GM19351 (cell line): Measurements from ENCODE around the gene C2orf69.

Experiments used
- ATAC-seq: cut with Tn5 transposase; IDR thresholded peaks from one replicate; pipeline ENCODE4 v1.9.1; 2021; ENCODE audit warnings: mild to moderate bottlenecking, moderate library complexity; ENCODE audit not compliant: unreplicated experiment

Gene C2orf69, protein sequence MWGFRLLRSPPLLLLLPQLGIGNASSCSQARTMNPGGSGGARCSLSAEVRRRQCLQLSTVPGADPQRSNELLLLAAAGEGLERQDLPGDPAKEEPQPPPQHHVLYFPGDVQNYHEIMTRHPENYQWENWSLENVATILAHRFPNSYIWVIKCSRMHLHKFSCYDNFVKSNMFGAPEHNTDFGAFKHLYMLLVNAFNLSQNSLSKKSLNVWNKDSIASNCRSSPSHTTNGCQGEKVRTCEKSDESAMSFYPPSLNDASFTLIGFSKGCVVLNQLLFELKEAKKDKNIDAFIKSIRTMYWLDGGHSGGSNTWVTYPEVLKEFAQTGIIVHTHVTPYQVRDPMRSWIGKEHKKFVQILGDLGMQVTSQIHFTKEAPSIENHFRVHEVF

GRCh38 chr2:199911052-199911876, at the start of gene C2orf69:
TSS of gene C2orf69 (plus strand) at chr2:199911293. CDS start at chr2:199911439, 146 bp downstream.
- ATAC-seq = peak; percentile 85

DNA sequence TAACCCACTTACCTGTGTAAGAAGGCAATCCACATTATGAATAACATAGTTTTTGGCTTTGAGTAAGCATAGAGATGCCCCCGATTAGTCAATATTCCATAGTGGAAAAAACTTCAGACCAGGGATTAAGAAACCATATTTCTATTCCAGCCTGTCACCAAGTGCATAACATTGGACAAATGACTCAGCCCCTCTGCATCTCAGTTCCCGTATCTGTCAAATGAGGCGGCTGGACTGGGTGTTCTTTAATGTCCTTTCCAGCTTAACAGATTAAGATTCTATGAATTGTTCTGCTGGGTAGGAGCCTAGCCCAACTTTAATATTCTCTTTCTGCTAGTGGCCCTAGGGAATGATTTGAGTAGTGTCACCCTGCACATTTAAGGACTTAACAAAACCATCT, 48.3 kb upstream of the C2orf69 start:
- no peak for ATAC-seq

DNA sequence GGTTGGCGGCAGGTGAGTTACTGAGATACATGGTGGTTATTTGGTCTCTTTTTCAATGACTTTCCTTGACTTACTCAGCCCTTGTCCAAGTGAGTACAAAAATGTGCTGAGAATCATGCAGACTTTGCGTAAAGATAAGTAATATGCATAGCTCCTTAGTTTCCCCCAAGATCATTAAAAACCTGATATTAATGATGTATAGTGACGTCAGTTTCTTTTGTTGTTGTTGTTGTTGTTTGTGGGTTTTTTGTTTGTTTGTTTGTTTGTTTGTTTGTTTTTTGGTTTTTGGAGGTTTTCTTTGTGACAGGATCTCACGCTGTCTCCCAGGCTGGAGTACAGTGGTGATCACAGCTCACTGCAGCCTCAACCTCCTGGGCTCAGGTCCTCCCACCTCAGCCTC, 45.2 kb upstream of the C2orf69 start:
- no peak for ATAC-seq

DNA sequence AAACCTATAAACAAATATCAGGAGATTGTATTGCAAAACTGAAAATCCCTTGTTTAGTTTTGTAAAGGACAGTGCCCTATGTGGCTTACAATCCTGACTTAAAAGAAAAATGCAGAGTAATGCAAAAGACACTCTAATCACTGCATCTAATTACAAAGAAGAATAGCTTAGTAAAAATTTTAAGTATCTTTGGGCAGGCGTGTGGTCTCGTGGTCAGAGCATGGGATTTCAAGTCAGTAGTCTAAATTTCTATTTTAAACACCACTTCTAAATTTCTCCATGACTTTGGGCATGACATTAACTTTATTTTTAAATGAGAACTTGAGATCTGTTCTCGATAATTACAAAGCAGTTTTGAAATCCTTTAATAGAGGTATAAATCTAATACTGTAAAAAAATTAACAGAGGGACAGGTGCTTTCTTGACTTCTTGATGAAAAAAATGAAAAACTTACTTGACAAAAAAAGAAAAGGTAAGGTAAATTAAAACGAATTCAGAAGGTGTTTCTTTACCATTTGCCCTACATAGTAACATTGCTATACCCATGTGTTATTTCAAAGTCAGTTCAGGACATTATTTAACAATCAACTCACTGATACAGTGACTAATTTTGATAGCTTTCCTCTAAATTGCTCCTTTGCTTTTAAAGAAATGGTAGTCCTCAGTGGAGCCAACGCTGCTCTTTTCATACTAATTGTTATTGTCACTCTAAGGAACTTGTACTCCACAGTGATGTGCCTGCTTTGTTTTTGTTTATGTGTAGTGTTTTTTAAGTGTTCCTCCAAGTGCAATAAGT, 42.5 kb upstream of the C2orf69 start:
- no peak for ATAC-seq

DNA sequence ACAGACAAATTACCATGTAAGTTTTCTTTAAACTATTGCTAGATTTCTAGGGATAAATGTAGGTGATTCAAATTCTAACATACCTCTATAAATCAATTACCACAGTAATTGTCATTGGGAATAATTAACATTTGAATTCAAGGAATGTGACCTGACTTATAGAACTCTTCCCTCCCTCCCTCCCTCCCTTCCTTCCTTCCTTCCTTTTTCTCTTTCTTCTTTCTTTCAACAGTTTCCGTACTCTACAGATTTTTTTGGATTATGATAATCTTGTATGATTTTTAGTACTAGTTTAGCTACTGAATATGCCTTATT, 41.9 kb upstream of the C2orf69 start:
- no peak for ATAC-seq

DNA sequence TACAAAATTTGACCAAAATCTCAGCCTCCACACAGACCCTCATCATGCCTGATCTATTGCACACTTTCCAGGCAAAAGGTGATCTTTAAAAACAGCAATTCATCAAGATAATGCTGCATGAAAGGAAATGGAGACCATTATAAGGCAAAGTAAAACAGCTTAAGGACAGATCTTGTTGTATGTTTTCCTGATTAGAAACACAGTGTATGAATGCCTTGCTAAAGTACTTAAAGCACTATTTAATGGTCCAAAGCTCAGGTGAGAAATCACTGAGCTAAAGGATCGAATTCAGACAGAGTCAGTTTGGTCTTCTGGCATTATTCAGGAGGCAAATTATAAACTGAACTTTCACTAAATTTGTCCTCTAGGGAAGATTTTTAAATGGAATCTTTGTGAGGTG, 41.4 kb upstream of the C2orf69 start:
- no peak for ATAC-seq

- no peak for ATAC-seq
These were observed 40.5 kb upstream of the C2orf69 start for GRCh38 chr2:199870581-199870980.

- no peak for ATAC-seq
These were observed 36.9 kb upstream of the C2orf69 start for GRCh38 chr2:199874209-199874608.

DNA sequence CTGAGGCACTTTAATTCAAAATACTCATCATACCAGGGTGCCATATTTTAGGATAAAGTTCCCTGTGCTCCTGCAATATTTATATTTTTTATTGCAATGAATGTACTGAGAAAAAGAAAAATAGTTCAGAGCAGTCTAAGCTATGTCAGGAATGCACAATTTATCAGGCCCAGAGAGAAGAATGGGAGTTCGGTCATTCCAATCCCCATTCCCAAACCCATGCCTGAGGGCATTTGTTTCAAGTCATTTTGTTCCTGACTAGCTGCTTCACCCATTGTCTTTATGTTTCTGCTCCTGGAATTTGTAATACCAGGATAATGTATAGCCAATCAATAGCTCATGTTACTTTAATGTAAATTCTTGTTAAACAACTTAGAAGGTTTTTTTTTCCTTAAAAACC, 35.7 kb upstream of the C2orf69 start:
- ATAC-seq = no peak

DNA sequence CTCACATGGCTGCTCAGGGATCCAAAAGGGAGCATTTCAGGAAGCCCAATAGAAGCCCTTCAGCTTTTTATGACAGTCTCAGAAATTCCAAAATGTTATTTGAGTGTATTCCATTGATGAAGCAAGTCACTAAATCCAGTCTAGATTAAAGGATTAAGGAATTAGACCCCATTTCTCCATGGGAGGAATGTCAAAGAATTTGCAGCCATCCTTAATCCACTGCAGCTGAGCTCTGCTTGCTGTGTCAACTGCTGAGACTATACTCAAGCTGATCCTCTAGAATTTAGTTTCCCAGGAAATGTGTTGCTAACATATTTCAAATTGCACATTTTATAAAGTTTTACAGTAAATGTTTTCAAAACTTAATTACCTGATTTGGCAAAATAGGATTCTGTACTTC, 28.4 kb upstream of the C2orf69 start:
- ATAC-seq = no peak

GRCh38 chr2:199883474-199884212, 27.4 kb upstream of the C2orf69 start:
- ATAC-seq = no peak

DNA sequence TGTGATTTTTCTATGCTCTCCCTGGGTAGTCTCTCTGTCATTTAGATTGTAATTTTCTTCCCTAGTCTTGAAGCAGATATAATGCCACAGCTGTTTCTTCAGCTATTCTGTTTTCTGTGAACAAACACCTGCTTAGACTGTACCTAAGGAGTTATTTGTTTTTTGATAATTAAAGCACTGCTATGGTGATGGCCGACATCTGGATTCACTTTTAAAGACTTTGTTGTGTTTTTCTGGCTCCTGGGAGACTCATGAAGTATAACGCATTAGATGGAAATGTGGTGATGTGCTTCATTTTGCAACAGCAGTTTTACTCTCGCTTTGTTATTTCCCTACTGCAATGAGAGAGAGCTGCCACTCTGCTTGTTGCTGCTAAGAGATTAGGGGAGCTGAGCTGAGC, 15.7 kb upstream of the C2orf69 start:
- no peak for ATAC-seq

DNA sequence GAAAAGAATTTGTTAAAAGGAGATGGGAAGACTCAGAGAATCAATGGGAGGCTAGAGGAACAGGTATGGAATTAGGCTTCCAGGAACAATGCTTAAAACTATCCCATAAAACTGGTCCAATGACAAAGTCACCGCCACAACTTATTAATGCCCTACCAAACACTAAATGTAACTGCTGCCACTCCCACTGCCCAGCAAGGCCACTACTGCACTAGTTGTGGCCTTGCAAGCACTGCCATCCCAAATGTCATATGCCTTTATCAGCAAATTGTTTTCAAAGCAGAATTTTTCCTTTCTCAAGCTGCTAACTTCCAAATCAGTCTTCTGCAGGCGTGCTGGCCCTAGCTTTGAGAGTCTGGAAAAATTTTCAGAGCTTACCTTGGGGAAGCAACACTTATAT, 14.5 kb upstream of the C2orf69 start:
- ATAC-seq = no peak

DNA sequence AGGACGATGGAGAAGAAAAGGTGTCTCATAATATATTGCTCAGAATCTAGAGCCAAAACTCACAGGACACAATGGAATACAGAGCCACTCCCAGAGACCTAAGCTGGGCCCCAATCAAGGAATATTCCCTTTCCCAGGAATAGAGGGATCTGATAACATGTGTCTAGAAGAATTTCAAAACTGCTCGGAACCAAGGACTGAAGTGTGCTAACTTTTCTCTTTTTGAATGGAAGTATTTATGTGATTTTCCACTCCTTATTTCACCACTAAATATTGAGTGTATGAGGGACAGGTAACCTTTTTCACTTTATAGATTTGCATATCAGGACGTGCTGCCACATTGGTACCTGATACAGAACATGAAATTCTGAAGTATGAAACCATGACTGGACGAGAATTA, 9.2 kb upstream of the C2orf69 start:
- ATAC-seq = no peak

DNA sequence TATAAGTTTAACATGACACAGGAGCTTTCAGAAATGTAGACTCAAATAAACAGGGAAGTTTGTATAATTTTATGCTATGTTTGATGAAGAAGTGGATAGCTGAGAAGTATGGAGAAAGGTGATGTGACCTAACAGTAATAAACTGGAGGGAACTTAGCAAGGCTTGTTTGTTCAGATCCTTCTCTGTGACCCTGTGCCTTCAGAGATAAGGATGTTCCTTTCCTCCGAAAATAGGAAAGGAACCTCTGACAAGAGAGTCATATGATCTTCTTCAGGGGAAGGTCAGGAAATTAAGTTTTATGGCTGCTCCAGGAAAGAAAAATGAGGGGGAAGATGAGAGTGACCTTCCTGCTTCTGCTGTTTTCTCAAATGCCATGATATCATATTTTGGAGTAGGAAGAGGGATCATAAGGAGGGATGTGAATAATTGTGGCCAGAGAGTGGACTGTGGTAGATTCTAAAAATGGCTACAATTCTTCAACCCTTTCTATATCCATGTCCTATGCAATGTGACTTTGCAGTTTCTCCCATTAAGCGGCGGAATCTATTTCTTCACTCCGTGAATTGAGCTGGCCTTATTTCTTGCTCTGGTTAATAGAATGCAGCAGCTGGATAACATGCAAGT, 8.5 kb upstream of the C2orf69 start:
- ATAC-seq = no peak

DNA sequence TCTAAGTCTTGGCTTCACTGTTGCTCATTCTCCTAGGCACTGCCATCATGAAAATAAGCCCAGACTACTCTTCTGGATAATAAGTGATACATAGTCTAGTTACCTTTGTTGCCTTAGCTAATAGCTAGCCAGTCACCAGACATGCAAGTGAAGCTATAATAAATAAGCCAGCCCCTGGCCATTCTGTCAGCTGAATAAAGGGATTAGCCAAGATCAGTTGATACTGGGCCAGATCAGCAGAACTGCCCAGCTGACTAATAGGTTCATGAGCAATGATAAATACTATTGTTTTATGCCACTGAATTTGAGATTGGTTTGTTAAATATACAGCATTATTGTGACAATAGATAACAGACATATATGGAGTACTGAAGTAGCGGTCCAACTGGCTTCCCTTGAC, 8.0 kb upstream of the C2orf69 start:
- no peak for ATAC-seq

DNA sequence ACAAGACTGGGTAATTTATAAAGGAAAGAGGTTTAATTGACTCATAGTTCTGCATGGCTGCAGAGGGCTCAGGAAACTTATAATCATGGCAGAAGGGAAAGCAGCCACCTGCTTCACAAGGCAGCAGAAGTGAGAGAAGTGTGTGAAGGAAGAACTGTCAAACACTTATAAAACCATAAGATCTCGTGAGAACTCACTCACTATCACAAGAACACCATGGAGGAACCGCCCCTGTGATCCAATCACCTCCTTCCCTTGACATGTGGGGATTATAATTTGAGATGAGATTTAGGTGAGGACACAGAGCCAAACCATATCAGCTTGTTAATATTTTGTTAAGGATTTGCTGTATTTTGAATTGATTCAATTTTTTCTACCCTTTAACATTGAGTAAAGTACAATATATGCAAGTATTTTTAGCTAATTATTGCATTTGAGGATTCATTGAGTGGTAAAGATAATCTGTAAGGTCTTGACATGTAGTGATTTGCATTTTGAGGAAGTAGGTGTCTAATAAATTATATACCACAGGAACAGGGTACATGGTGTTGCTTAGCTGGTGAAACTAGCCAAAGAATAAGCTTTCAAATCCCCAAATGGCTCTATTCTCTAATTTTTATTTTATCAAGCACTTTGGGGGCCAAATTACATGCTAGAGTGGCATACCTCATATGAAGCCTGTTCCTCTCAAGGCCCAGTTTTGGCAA, 3.9 kb upstream of the C2orf69 start:
- no peak for ATAC-seq

GRCh38 chr2:199910338-199911051, 598 bp upstream of the C2orf69 start:
- no peak for ATAC-seq

GRCh38 chr2:199911877-199912161, 726 bp downstream of the C2orf69 start:
- no peak for ATAC-seq
